RPMI7951 (cell line): ENCODE measurements around the gene ATP5F1B. TPM values are rescaled to one million over a fixed set of nuclear protein-coding genes. Genes with fewer than 3 reads are reported as not detected.
A peak's percentile ranks its signal among the peaks of the same experiment; 100 is the strongest.
"Not testable (repeated sequence)": the region's sequence is repeated elsewhere in the genome, so short reads cannot be mapped to it uniquely, and the experiment has no call there.

Source experiments
- DNase-seq: peaks from one replicate; pipeline ENCODE4 v3.0.0-alpha.2; 2012; ENCODE audit warnings: low read depth
- total RNA-seq: library from RNA; depleted of rRNA; stranded (reverse); fragments of >200 nt; shearing (Covaris generic); gene quantifications from 2 replicates; pipeline ENCODE4 v1.2.3, GENCODE V29; 2014

Gene ATP5F1B
- total RNA-seq, 1 experiment from 2014 or later: 475 TPM

- DNase-seq: not testable (repeated sequence)
Measured at GRCh38 chr12:56648023-56648422, 2.2 kb upstream of the ATP5F1B start.

DNA sequence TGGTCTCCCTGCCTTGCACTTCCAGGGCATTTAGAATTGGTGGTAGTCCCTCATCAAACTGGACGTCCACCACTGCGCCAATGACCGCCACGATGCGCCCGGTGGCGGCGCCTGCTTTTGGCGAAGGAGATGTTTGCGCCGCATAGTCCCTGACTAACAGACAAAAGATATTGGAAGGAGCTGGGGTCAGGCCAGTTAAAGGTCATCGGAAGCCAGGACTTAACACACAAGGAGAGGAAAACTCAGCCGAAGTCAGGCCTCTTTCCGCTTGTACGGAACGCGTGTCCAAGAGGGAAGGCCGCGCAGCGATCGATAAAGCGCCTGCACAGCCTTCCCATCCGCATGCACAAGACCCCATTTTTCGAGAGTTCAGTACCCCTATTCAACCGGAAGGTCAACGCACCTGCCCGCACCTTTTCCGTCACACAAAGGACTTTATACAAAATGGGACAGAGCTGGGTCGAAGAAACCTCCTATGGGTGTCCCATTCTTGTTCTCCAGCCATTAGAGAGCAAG, 525 bp downstream of the ATP5F1B start:
- no peak for DNase-seq

DNA sequence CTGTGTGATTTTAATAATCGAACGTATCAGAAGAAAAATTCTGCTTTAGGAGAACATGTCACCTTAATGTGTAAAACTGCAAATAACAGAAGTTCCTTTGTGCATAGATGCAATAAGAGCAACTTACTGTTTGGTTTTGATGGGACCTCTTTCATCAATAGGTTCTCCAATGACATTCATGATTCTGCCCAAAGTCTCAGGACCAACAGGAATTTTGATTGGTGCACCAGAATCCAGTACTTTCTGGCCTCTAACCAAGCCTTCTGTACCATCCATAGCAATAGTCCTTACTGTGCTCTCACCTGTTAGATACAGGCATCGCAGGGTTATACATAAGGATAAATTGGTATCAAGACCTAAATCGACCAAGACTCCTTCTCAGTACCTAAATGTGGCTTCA, 1.1 kb downstream of the ATP5F1B start:
- no peak for DNase-seq

- DNase-seq: no peak
Measured at GRCh38 chr12:56641219-56641618, 4.6 kb downstream of the ATP5F1B start.

DNA sequence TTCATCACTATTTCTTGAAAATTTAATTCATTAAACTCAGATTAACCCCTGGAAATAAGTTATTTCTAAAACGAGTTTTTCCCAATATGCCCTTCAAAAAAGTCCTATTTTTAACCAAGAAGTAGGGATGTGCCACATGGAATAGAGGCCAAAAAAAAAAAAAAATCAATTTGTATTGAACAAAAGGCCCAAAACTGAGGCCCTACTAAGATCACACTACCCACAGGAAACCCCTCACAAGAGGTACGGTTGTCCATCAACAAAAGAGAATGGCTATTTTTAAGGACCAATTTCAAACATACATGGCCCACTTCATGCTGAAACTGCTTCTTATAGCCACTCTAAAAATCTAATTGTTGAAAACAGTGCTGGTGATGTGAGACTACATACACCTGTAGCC, 8.2 kb downstream of the ATP5F1B start:
- DNase-seq: no peak

DNA sequence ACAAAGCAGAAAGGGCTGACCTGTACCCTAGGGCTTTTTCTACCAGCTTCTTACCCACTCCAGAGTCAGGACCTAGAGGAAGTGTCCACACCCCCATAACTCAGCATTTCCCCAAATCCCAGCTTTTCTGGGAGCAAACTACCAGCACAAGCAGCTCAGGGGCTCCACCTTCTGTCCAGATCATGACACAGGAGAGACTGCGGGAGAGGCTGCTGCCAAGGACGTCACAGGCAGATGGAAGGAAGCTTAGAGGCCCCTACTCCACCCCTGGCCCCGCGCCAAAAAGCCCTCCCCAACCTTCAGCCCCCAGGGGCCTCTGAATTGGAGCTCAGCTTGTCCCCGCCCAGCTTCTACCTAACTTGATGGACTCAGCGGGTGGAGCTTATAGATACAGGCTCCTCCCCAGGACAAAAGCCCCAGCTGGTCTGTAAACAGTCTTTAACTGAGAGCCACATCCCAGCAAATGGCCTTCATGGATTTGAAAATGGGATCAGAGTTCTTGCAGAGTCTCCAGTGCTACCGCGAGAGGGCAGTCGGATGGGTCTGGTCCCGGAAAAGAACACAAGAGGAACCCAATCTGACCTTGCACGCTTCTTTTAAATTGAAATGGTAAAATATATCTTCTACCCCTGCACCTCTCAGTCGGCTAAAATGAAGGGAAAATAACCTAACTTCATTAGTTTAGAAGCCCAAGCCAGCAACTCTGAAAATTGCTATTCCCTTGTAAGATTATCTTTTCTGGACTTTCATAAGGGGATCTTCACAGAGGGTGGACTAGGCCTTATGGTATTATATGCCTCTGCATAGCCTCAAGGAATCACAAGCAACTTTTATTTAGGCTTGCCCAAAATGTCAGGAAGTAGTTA, 8.9 kb downstream of the ATP5F1B start:
- DNase-seq: peak; percentile 99

DNA sequence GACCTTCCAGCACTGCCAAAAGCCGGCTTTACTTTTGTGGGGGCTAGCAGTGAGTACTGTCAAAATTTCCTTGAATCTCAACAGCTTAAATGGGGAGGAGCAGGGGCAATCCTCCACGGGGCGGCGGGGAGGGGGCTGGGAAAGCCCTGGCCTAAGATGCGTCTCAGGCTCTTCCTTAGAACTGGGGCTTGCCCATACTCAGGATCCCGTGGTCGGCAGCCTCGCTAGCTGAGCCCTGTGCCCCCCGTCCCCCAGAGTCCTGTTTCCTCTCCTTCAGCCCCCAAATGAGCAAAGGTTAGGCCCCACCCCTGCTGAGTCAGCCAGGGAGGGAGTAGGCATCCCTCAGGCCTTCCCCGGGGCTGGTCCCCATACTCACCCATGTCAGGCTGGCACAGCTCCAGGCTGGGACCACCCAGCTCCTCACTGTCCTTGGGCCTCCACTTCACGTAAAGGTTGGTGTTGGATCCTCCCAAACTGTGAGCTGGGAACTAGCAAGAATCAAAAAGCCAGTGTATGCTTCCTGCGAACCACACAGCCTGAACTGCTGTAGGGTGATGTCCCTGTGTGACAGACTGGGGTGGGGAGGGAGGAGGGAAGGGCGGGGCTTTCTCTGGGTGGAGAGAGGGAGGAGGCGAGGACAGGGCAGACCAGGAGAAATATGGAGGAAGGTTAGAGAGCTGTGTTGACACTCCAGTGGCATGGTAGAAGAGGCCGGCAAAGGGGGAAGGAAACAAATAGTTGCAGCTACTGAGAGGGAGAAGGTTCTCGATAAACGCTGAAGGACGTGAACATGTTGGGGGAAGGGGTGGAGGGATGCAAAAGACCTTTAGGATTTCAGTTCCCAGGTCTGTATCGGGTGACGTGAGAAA, 9.7 kb downstream of the ATP5F1B start:
- DNase-seq: peak; percentile 85

DNA sequence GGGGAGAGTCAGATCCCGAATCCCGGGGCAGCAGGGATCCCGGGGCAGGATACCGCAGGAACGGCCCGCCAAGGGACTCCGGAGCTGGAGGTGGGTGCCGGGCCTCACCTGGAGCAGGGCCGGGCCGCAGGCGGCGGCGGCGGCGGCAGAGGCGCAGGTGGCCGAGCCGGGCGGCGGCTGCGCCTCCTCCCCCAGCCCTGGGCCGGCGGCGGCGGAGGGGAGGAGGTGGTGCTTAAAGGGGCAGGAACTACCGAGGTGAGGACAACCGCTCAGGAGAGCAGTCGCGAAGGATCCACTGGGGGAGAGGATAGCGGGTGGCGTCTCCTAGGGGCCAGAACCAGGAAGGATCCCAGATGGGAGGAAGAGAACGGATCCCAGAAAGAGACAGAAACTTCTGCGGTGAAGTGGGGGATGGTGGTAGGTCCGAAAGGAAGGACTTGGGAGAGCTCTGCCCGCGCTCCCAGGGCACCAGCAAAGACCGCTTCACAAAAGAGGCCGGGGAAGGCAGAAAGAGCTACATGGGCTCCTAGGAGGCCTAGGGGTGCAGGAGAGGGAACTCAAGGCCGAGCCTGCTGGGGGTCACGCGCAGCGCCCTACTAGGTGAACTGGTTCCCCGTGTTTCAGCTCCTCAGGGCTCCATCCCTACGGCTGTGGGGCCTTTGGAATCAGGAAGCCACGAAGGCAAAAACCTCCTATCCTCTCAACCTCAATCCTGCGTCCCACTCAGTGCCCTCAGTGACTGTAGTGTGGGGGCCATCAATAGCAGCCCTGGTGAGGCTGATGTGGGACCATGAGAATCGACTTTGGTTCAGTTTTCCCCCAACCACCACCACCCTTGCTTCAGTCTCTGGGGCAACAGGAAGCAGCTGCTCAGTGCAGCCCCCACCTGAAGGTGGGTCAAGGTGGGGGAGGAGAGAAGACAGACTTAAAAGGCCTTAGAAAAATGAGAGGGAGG, 10.7 kb downstream of the ATP5F1B start:
- DNase-seq: peak; percentile 86

DNA sequence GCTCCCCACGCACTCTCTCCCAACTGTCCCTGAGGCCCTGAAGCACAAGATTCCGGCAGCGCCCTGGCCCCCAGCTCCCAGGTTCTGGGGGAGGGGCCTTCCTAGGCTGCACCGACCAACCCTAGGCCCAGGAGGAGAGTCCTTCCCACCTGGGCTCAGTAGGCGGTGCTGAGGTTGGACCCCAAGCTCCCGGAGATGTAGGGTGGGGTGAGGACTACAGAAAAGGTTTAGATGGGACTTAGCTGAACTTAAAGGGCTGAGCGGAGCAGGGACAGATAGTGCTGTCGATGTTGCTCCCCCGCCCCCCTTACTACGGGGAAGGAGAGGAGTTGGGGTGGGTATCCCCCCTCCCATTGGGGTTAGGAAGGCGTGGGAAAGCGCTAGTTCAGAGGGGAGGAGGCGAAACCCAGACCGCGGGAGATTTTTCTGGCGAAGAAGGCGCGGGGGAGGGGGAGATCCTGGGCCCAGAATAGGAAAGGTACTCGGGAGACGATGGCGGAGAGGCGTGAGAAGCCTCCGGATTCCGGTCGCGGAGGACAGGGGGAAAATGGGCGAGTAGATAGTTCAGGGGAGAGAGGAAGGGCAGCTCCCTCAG, 11.4 kb downstream of the ATP5F1B start:
- DNase-seq: no peak

GRCh38 chr12:56633468-56634241, 12.1 kb downstream of the ATP5F1B start:
- no peak for DNase-seq

DNA sequence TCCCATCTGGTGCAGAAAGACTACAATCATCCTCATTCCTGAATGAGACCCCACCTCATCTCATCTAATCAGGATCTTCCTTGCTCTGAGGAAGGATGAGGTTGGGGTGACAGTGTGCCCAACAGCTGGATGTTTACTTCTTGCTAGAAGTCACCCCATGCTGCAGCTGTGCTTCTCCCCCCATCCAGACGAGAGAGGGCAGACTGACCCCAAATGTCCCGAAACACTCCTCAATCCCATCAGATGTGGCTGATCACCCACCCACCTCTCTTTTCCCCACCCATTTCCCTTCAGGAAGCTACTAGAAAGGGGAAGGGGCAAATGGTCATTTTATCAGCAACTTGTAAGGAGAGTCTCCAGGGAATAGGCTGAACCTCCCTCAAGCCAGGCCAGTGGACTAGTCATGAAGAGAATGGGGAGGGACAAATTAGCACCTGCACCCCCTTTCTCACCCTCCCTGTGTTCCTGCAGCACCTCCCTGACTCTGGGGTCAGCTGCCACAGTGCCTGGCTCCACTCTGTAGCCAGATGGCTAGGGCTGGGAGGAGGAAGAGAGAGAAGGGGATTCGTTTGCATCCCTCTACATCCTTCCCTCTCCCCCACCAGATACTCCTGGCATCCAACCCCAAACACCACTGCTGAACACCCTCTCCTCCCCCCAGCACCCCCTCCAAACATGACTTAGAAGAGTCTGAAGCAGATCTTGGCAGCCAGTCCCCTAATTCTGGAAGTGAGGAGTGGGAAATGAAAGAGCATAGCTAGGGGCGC, 12.9 kb downstream of the ATP5F1B start:
- no peak for DNase-seq

- DNase-seq: peak; percentile 47
Measured at GRCh38 chr12:56631790-56632700, 13.7 kb downstream of the ATP5F1B start.

GRCh38 chr12:56630180-56630632, 15.6 kb downstream of the ATP5F1B start, which contains the start of gene BAZ2A:
Gene BAZ2A, minus strand, starts transcription at chr12:56630326. Its CDS starts 12,796 bp downstream, at chr12:56617530.
- DNase-seq: peak; percentile 71

DNA sequence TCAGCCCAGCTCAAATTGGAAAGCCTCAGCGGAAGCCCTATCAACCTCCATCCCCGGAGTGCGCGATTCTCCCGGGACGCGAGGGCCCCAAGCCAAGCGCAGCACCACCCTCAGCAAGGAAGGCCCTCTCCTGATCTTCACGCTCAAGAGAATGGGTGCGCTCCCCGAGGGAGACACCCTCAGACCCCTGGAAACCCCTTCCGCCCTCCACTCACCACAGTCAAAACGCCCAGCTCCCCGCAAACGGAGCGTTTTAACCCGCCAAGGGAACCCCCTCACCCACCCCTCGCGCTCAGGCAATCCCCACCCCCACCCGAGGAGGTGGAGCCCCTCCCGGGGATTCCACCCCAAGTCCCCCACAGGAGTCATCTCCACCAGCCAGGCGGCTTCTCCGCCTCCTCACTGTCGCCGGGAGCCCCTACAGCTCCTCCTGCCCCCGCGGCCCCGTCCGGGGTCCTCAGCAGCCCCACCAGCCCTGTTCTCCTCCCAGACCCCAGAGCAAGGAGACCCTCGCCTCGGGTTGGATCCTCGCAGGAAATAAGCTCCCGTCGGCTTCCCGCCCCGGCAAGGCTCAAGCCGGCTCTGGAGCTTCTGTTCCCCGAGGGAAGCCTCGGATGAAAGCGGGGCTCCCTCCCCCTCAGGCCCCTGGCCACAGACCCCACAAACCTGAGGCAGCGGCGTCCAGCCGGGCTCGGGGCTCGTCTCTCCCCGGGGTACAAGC, 16.2 kb downstream of the ATP5F1B start:
- peak; percentile 13 for DNase-seq

- peak; percentile 82 for DNase-seq
Measured at GRCh38 chr12:56628671-56629458, 16.9 kb downstream of the ATP5F1B start.

DNA sequence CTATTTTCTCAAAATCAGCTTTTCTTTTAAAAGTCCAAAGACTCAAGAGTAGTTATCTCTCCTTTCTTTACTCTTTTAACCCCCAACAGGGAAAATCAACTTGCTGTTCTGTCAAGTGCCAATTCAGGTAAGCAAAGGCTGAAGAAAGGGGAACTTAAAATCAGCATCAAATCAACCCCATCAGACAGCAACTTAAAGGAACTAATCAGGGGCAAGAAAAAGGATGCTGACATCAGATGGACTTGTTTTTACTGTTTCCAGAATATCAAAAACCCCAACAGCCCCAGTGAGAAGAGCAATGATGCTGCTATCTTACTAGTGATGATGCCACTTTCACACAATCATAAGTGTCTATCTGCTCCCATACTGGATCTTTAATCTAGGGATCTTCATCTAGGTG, 19.1 kb downstream of the ATP5F1B start:
- no peak for DNase-seq

DNA sequence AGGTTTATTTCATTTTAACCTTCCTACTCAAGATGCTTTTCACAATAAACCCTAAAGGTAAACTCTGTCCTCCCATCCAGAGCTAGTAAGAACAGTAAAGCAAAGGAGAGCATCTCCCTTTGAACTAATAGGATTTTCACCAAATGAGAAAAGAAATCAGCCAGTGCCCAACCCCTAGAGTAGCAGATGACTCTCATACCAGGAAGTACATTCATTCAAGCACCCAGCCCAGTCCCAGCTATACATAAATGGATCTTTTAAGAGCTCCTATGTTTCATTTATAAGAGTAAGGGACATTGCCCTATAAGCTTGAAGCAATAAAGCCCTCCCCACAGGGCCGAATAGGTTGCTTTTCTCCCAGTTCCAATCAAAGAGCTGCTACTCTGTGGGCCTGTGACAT, 23.2 kb downstream of the ATP5F1B start:
- no peak for DNase-seq
